Mesothelial cell of epicardium (in vitro differentiated cells): ENCODE measurements around the gene WSCD1. TPM values are rescaled to one million over a fixed set of nuclear protein-coding genes. Genes with fewer than 3 reads are reported as not detected.

Experiments used
- DNase-seq, 2 experiments: peaks; one replicate each; pipeline ENCODE4 v3.0.0; 2021; ENCODE audit warnings: low spot score in 2 of 2; ENCODE audit not compliant: unreplicated experiment in 2 of 2
- H3K27ac Mint-ChIP-seq: 2 replicates; pipeline ENCODE4 v1.8.0; 2021; ENCODE audit warnings: mixed read lengths
- H3K27me3 Mint-ChIP-seq: 2 replicates; pipeline ENCODE4 v1.8.0; 2021; ENCODE audit warnings: low read depth, mixed read lengths
- H3K36me3 Mint-ChIP-seq: 2 replicates; pipeline ENCODE4 v1.8.0; 2021; ENCODE audit warnings: mixed read lengths
- H3K4me1 Mint-ChIP-seq: 2 replicates; pipeline ENCODE4 v1.8.0; 2021; ENCODE audit warnings: mixed read lengths
- H3K4me3 Mint-ChIP-seq: 2 replicates; pipeline ENCODE4 v1.8.0; 2021; ENCODE audit warnings: mild to moderate bottlenecking, moderate library complexity, mixed read lengths
- H3K9me3 Mint-ChIP-seq: 2 replicates; pipeline ENCODE4 v1.8.0; 2021; ENCODE audit warnings: mixed read lengths
- total RNA-seq: library from RNA; stranded (reverse); gene quantifications from 3 replicates; pipeline ENCODE4 v1.2.1, GENCODE V29; 2021
- TF ChIP-seq, protein P1 (sequence below): fragments of 200-600 bp; sonication (generic); IDR thresholded peaks from one replicate; pipeline ENCODE4 v1.5.0; 2021; ENCODE audit warnings: antibody characterized with exemption; ENCODE audit not compliant: unreplicated experiment

WSCD1 gene
- total RNA-seq, 1 donor from 2014 or later = 1.6 TPM

DNA sequence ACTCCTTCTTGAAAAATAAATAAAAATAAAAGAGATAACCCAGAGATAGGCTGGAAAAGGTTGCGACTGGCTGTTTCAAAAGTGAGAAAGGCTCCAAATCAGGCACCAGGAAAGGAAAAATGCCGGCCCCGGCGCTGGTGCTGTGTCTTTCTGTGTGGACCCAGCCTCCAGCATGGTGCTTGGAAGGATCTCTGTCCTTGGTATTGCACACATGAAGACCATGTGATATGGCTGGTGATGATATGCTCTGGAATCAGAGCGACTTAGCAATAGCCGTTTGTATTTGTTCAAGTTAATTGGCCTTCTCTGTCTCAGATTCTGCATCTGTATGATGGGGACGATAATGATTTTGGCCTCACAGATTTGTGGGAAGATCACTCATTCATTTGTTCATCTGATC, 3.4 kb downstream of the WSCD1 start:
- Mint-ChIP-seq H3K4me3 (no peak overlapping the region), H3K9me3 (no peaks in the 10 kb centered on the region), H3K36me3 (no peaks in the 10 kb centered on the region), H3K4me1 (peaks cover 12% of the 10 kb centered on the region), H3K27ac (no peak overlapping the region), H3K27me3 (peaks cover 72% of the 10 kb centered on the region)
- TF ChIP-seq, protein P1, sequence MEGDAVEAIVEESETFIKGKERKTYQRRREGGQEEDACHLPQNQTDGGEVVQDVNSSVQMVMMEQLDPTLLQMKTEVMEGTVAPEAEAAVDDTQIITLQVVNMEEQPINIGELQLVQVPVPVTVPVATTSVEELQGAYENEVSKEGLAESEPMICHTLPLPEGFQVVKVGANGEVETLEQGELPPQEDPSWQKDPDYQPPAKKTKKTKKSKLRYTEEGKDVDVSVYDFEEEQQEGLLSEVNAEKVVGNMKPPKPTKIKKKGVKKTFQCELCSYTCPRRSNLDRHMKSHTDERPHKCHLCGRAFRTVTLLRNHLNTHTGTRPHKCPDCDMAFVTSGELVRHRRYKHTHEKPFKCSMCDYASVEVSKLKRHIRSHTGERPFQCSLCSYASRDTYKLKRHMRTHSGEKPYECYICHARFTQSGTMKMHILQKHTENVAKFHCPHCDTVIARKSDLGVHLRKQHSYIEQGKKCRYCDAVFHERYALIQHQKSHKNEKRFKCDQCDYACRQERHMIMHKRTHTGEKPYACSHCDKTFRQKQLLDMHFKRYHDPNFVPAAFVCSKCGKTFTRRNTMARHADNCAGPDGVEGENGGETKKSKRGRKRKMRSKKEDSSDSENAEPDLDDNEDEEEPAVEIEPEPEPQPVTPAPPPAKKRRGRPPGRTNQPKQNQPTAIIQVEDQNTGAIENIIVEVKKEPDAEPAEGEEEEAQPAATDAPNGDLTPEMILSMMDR = no peak
- no peak for DNase-seq

DNA sequence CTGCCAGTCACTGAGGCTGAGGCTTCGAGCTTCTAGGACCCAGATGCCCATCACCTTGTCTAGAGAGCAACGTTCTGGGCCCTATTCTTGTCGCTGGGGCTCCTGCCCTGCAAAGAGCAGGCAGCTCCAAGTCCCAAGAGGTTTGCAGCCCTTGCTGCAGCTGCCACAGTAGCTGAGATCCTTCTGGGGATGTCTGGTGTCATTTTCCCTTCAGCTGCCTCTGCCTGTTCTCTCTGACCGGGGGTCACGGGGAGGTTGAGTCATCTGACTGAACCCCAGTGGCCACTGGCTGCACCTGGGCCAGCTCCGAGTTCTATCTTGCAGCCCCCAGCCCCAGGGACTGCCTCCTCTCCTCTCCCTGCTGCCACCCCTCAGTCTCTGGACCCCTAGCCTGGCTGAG, 4.9 kb downstream of the WSCD1 start:
- H3K4me1 Mint-ChIP-seq = peaks cover 3% of the 10 kb centered on the region
- no peak overlapping the region for H3K4me3 Mint-ChIP-seq
- H3K27me3 Mint-ChIP-seq = peaks cover 59% of the 10 kb centered on the region
- H3K27ac Mint-ChIP-seq = no peak overlapping the region
- no peaks in the 10 kb centered on the region for H3K9me3 Mint-ChIP-seq
- TF ChIP-seq, protein P1 = no peak
- no peaks in the 10 kb centered on the region for H3K36me3 Mint-ChIP-seq
- no peak for DNase-seq

DNA sequence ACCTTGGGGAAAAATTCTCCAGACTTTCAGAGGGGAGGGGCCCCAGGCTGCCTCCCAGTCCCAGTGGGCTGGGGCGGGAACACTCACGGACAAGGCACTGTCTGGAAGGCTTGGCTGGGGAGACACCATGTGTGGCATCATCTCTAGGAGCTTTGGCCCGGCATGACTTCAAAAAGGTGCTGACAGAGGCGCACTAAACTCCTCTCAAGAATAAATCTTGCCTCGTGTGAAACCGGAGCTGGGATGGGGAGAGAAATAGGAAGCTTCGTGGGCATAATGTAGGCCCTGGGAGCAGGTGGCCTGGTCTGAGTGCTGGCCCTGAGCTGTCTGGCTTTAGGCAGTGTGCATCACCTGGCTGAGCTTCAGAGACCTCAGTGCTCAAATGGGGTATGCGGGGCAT, 5.7 kb downstream of the WSCD1 start:
- Mint-ChIP-seq H3K9me3 (no peaks in the 10 kb centered on the region), H3K4me3 (no peak overlapping the region), H3K36me3 (no peaks in the 10 kb centered on the region), H3K4me1 (peaks cover 3% of the 10 kb centered on the region), H3K27ac (no peak overlapping the region), H3K27me3 (peaks cover 58% of the 10 kb centered on the region)
- TF ChIP-seq, protein P1 = no peak
- no peak for DNase-seq

DNA sequence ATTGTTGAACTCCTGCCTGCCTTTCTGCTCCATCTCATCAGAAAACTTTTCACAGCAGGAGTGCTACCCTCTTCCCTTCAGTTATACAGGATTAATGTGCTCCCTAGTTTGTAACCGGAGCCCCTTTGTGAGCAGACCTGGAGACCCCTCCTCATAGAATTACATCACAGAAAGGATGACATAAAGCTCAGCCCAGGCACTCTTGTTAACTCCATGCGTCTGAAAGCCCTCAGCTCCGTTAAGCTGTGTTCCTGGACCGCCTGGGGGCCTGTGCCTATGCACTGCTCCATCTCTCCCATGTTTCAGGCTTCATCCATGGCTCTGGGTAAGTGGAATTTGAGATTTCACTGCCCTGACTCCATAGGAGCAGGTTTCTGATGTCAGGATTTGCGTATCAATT, 7.6 kb downstream of the WSCD1 start:
- Mint-ChIP-seq H3K4me3 (no peak overlapping the region), H3K36me3 (no peaks in the 10 kb centered on the region), H3K27ac (no peak overlapping the region), H3K4me1 (no peaks in the 10 kb centered on the region), H3K9me3 (no peaks in the 10 kb centered on the region), H3K27me3 (peaks cover 39% of the 10 kb centered on the region)
- TF ChIP-seq, protein P1 = no peak
- no peak for DNase-seq

DNA sequence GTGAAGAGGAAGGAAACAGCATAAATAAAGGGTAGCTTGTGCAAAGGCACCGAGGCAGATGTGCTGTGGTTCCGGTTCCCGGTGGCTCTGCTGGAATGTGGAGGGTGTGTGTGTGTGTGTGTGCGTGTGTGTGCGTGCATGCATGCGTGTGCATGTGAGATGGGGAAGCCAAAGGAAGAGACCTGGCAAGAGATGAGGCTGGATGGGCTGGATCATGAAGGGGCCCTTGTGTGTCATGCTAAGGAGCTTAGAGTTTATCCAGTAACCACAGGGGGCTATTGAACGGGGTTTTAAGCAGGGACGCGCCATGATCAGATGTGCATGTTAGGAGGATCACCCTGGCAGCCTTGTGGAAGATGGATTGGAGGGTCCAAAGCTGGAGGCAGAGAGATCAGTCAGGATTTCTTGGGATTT, 8.3 kb downstream of the WSCD1 start:
- H3K27me3 Mint-ChIP-seq = peaks cover 32% of the 10 kb centered on the region
- H3K4me1 Mint-ChIP-seq = no peaks in the 10 kb centered on the region
- TF ChIP-seq, protein P1 = no peak
- no peaks in the 10 kb centered on the region for H3K9me3 Mint-ChIP-seq
- H3K4me3 Mint-ChIP-seq = no peak overlapping the region
- no peak for DNase-seq
- no peak overlapping the region for H3K27ac Mint-ChIP-seq
- H3K36me3 Mint-ChIP-seq = no peaks in the 10 kb centered on the region

DNA sequence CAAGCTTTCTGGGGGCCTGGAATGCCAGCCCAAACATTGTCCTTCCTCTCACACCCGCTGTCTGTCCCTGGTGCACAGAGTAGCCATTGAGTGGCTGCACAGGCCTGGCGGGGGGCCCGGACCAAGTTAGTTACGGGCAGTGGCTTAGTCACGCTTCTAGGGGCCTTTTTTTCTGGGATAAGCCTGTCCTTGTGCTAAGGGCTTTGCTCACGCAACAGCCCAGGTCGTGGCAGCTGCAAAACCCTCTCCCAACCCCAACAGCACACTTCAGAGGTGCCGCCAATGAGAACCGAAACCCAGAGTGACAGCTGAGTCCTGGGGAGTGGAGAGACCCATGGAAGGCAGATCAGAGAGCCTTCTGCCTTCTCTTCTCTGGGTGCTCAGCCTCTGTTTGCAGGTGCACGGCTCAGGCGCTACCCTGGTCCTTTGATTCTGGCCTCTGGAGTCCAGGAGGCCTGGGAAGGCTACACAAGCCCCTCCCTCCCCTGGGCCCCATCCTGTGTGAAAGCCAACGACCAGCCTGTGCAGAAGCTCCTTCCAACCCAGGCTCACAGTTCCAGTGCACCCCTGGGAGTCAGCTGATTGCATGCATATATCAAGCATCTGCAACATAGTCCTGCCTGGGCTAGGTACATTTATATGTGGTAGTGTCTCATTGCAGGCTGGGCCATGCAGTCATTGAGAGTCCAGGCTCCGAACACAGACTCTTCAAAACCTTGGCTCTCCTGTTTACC, 9.1 kb downstream of the WSCD1 start:
- Mint-ChIP-seq H3K27ac (no peak overlapping the region), H3K9me3 (no peaks in the 10 kb centered on the region)

More for the DNA sequence above, 9.1 kb downstream of the WSCD1 start:
- Mint-ChIP-seq H3K4me3 (no peak overlapping the region), H3K27me3 (peaks cover 24% of the 10 kb centered on the region), H3K4me1 (no peaks in the 10 kb centered on the region), H3K36me3 (no peaks in the 10 kb centered on the region)
- TF ChIP-seq, protein P1 = no peak
- no peak for DNase-seq
